B cell (primary cell): ENCODE data around the gene GOLPH3.

ENCODE experiments used
- CTCF ChIP-seq: fragments of 200-600 bp; IDR thresholded peaks from one replicate; pipeline ENCODE4 v1.8.0; 2022; ENCODE audit warnings: antibody characterized with exemption, mild to moderate bottlenecking
- EZH2 ChIP-seq: IDR thresholded peaks from 2 replicates; pipeline ENCODE4 v1.6.1; 2012; ENCODE audit warnings: borderline replicate concordance, low read depth, mild to moderate bottlenecking, moderate library complexity, low read length; ENCODE audit not compliant: insufficient read depth, poor library complexity, severe bottlenecking

- TF ChIP-seq CTCF (no peak), EZH2 (no peak)
Observed at GRCh38 chr5:32182463-32183063, 8.4 kb upstream of the GOLPH3 start.
